Right ventricle myocardium superior (tissue), 1 donor: ENCODE measurements around the gene SPAG8. TPM values are rescaled to one million over a fixed set of nuclear protein-coding genes. Genes with fewer than 3 reads are reported as not detected.

Source experiments
- total RNA-seq: library from RNA; stranded (reverse); fragmentation: NEBNext Ultra II Directional; extraction: Animal tissue kit (Norgen Biotek cat#: 25700); gene quantifications from one replicate; pipeline ENCODE4 v1.2.1, GENCODE V29; 2021
- donor health status: DM: no; HTN: yes; CAD: no; lungs with severe emphysema.

Gene SPAG8
- total RNA-seq, 1 donor from 2014 or later = 1.8 TPM

Other genes starting within 250 kb of the SPAG8 start
- 25.0 TPM for gene TESK1, start 207.0 kb downstream of the SPAG8 start, total RNA-seq
- gene CD72, start 193.8 kb downstream of the SPAG8 start, total RNA-seq = 0.59 TPM
- gene SIT1, start 161.3 kb downstream of the SPAG8 start, total RNA-seq = not detected
- gene RMRP, start 154.2 kb downstream of the SPAG8 start, total RNA-seq = 19,155 TPM
- 48.4 TPM for gene CCDC107, start 154.0 kb downstream of the SPAG8 start, total RNA-seq
- 0.24 TPM for gene ARHGEF39, start 147.1 kb downstream of the SPAG8 start, total RNA-seq
- gene CA9, start 138.3 kb downstream of the SPAG8 start, total RNA-seq = not detected
- 966 TPM for gene TPM2, start 122.3 kb downstream of the SPAG8 start, total RNA-seq
- 252 TPM for gene TLN1, start 80.1 kb downstream of the SPAG8 start, total RNA-seq
- 20.3 TPM for gene CREB3, start 79.6 kb downstream of the SPAG8 start, total RNA-seq
- gene GBA2, start 63.0 kb downstream of the SPAG8 start, total RNA-seq = 74.6 TPM
- gene RGP1, start 63.0 kb downstream of the SPAG8 start, total RNA-seq = 28.5 TPM
- not detected for gene MSMP, start 58.0 kb downstream of the SPAG8 start, total RNA-seq
- gene NPR2, start 20.7 kb downstream of the SPAG8 start, total RNA-seq = 24.2 TPM
- 82.9 TPM for gene HINT2, start 2.8 kb upstream of the SPAG8 start, total RNA-seq
- gene FAM221B, start 16.5 kb upstream of the SPAG8 start, total RNA-seq = not detected
- gene TMEM8B, start 17.0 kb upstream of the SPAG8 start, total RNA-seq = 13.3 TPM
- not detected for gene OR13J1, start 58.1 kb upstream of the SPAG8 start, total RNA-seq
- gene HRCT1, start 93.9 kb upstream of the SPAG8 start, total RNA-seq = 7.4 TPM
- 8.3 TPM for gene SPAAR, start 97.2 kb upstream of the SPAG8 start, total RNA-seq
- not detected for gene OR2S2, start 145.9 kb upstream of the SPAG8 start, total RNA-seq
- gene RECK, start 224.7 kb upstream of the SPAG8 start, total RNA-seq = 4.6 TPM